ENCODE results near the gene B4GALT2. TPM values are rescaled to one million over a fixed set of nuclear protein-coding genes. Genes with fewer than 3 reads are reported as not detected.

B4GALT2 gene
- total and polyA plus RNA-seq, 2 donors (not counting 3 experiments of a cell fraction or from before 2014, with no cell fraction given) = 80.0 to 103 TPM

DNA sequence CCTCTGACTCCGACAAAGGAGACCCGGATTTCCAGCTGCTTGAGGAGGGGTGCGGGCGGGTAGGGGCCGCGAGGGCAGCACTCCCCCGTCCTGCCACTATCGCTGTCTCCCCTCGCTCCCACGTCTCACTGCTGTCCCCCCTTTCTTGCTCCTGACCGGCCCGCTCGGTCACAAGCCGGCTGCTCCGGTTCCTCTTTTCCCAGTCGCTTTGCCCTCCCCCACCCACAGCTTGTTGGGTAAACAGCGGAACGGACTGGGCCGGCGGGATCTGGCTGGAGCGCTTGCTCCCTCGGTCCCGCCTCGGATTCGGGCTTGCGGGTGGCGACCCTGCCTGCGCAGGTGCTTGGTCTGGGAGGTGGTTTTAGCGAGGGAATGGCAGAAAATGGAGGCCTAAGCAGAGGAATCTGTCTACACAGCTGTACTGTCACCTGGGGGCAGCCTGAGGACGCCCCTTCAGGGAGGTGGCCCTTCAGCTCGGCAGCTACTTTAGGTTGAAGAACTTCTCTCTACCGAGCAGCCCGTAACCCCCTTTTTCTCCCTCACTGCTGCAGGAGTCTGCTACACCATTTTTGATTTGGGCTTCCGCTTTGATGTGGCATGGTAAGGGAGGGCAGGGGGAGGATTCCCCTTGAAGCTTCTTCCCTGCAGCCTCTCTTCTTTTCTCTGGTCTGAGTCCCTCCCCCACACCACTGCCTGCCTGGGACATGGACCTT is 3.6 kb upstream of the B4GALT2 start:
- Histone ChIP-seq H3K9me3 (replicated peaks; ENCODE audit: control insufficient read depth, insufficient read depth, low read length) (no peaks in the 10 kb centered on the region), H3K4me2 (ENCODE audit: insufficient read depth, low read length) (peak overlapping the region; percentile 62), H3K27me3 (ENCODE audit: control insufficient read depth in 2 of 2, insufficient read depth in 2 of 2, low read length in 2 of 2) (no peaks in the 10 kb centered on the region), H3K27ac (ENCODE audit: insufficient read depth, low read depth, low read length) (peak overlapping the region; percentile 48), H3K4me3 (replicated peaks in 1 of 3; ENCODE audit: insufficient read depth in 1 of 3, low read depth in 1 of 3, low read length in 3 of 3) (peak overlapping the region; percentile 69 to 73 (median 71)), H3K36me3 (ENCODE audit: control insufficient read depth in 2 of 2, extremely low read depth in 1 of 2, insufficient read depth in 2 of 2, low read length in 2 of 2) (peaks cover 0 to 15% of the 10 kb centered on the region in 2 experiments), H3K9me1 (replicated peaks; ENCODE audit: control insufficient read depth, extremely low read depth, insufficient read depth, low read length) (no peaks in the 10 kb centered on the region), H4K20me1 (replicated peaks; ENCODE audit: control insufficient read depth, extremely low read depth, insufficient read depth, low read length) (no peaks in the 10 kb centered on the region), H2AFZ (ENCODE audit: low read depth, low read length) (peak overlapping the region; percentile 83), H3K9ac (replicated peaks; ENCODE audit: extremely low read depth, insufficient read depth, low read length) (peak overlapping the region; percentile 80), H3K79me2 (ENCODE audit: control insufficient read depth, insufficient read depth, low read length) (peaks cover 37% of the 10 kb centered on the region), H3K4me1 (ENCODE audit: control insufficient read depth, extremely low read depth, insufficient read depth, low read length) (peaks cover 33% of the 10 kb centered on the region)
- ChIA-PET CTCF (interaction anchor here (0.6 to 1.9 kb wide), 13 partner anchors 13 to 212 kb away, joined by 3 to 11 read pairs (median 3); no protein-coding TSS in a partner anchor), POLR2A (no interaction called here)
- DNase-seq (ENCODE audit: low read depth, low spot score) (peak; percentile 35), FAIRE-seq (peak; percentile 75)
- BruUV-seq (replicated peaks) = no TSS peak
- intact Hi-C loops (cut with micrococcal nuclease) (no loop called here), dilution Hi-C loops (cut with MboI; ENCODE audit: extremely low pct_ligation_motif_present, low sequenced_read_pairs) (no loop called here)
- TF ChIP-seq GATA2 (IDR thresholded peaks at IDR 0.05; ENCODE audit: insufficient read depth, insufficient read length, low read depth, low read length) = no peak
- TF ChIP-seq MYC (IDR thresholded peaks at IDR 0.05; ENCODE audit: low read depth, low read length) = no peak
- TF ChIP-seq, protein P1, sequence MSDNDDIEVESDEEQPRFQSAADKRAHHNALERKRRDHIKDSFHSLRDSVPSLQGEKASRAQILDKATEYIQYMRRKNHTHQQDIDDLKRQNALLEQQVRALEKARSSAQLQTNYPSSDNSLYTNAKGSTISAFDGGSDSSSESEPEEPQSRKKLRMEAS (IDR thresholded peaks at IDR 0.05; ENCODE audit: insufficient read depth, insufficient read length) = no peak
- TF ChIP-seq POLR2AphosphoS5 (IDR thresholded peaks at IDR 0.05; ENCODE audit: insufficient read depth, low read depth, low read length) = no peak
- TF ChIP-seq, protein P2, sequence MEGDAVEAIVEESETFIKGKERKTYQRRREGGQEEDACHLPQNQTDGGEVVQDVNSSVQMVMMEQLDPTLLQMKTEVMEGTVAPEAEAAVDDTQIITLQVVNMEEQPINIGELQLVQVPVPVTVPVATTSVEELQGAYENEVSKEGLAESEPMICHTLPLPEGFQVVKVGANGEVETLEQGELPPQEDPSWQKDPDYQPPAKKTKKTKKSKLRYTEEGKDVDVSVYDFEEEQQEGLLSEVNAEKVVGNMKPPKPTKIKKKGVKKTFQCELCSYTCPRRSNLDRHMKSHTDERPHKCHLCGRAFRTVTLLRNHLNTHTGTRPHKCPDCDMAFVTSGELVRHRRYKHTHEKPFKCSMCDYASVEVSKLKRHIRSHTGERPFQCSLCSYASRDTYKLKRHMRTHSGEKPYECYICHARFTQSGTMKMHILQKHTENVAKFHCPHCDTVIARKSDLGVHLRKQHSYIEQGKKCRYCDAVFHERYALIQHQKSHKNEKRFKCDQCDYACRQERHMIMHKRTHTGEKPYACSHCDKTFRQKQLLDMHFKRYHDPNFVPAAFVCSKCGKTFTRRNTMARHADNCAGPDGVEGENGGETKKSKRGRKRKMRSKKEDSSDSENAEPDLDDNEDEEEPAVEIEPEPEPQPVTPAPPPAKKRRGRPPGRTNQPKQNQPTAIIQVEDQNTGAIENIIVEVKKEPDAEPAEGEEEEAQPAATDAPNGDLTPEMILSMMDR (IDR thresholded peaks at IDR 0.05; ENCODE audit: extremely low read depth in 1 of 2, insufficient read depth in 1 of 2, low read depth in 1 of 2, low read length in 2 of 2) = no peak
- TF ChIP-seq FOS (IDR thresholded peaks at IDR 0.05; ENCODE audit: borderline replicate concordance, insufficient read depth, low read length) = no peak
- no peak for TF ChIP-seq JUN (IDR thresholded peaks at IDR 0.05; ENCODE audit: borderline replicate concordance, insufficient read depth, insufficient read length, low read depth)
- TF ChIP-seq POLR2A (IDR thresholded peaks at IDR 0.05; ENCODE audit: low read depth, low read length) = no peak
- no peak for TF ChIP-seq EZH2 (IDR thresholded peaks at IDR 0.05; ENCODE audit: borderline replicate concordance, low read depth, low read length, severe bottlenecking)

All from endothelial cell of umbilical vein (primary cell).